Measurements from ENCODE around the gene CLCN1.

DNA sequence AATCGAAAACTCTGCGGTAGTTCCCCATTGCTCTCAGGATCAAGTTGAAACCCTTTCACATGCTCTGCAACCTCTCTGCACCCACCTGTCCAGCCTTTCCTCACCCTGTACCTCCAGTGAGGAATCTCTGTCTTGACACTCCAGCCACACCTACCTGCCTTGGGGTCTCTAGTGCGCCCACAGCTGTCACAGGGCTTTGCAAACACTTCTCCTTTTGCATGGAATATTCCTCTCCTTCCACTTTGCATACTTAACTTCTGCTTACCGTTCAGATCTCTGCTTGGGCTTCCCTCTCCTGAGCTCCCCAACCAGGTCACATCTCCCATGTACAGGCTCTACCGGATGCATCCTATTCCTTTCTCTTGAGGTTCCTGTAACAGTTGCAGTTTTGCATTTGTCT, 58.6 kb downstream of the CLCN1 start:
- TF ChIP-seq, protein P1, sequence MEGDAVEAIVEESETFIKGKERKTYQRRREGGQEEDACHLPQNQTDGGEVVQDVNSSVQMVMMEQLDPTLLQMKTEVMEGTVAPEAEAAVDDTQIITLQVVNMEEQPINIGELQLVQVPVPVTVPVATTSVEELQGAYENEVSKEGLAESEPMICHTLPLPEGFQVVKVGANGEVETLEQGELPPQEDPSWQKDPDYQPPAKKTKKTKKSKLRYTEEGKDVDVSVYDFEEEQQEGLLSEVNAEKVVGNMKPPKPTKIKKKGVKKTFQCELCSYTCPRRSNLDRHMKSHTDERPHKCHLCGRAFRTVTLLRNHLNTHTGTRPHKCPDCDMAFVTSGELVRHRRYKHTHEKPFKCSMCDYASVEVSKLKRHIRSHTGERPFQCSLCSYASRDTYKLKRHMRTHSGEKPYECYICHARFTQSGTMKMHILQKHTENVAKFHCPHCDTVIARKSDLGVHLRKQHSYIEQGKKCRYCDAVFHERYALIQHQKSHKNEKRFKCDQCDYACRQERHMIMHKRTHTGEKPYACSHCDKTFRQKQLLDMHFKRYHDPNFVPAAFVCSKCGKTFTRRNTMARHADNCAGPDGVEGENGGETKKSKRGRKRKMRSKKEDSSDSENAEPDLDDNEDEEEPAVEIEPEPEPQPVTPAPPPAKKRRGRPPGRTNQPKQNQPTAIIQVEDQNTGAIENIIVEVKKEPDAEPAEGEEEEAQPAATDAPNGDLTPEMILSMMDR (IDR thresholded peaks at IDR 0.05): no peak
- no peak for TF ChIP-seq POLR2A (IDR thresholded peaks at IDR 0.05)

All from suprapubic skin (tissue), 3 donors.